Cardiac septum (tissue), 1 donor: ENCODE results near the gene MAEA. TPM values are rescaled to one million over a fixed set of nuclear protein-coding genes. Genes with fewer than 3 reads are reported as not detected.

Experiments used
- DNase-seq: peaks from one replicate; pipeline ENCODE4 v3.0.0-alpha.2; 2020; ENCODE audit warnings: low spot score
- intact Hi-C: fragments of 100-400 bp; cut with DNase I; formaldehyde crosslinking; loops from one replicate; pipeline ENCODE4 v1.14.0; 2022
- total RNA-seq: library from RNA; stranded (reverse); fragmentation: NEBNext Ultra II Directional; extraction: Animal tissue kit (Norgen Biotek cat#: 25700); gene quantifications from one replicate; pipeline ENCODE4 v1.2.1, GENCODE V29; 2021
- donor health status: DM: no; HTN: no; CAD: no.

The MAEA gene
- total RNA-seq, 1 donor from 2014 or later: 55.2 TPM

- intact Hi-C loops: no loop called here
- no peak for DNase-seq
Observed at GRCh38 chr4:1340181-1340747, 50.6 kb downstream of the MAEA start.

GRCh38 chr4:1340861-1341260 is 51.2 kb downstream of the MAEA start:
- no peak for DNase-seq
- intact Hi-C loops: no loop called here

- intact Hi-C loops: no loop called here
- DNase-seq: no peak
Observed at GRCh38 chr4:1342003-1342402, 52.3 kb downstream of the MAEA start.

- intact Hi-C loops: loop anchor here (5.0 kb wide), 2 partner anchors 337 to 368 kb away; partner anchors contain the start of gene SLBP
- DNase-seq: no peak
Observed at GRCh38 chr4:1344696-1345095, 55.0 kb downstream of the MAEA start.

GRCh38 chr4:1345903-1346780 is 56.5 kb downstream of the MAEA start:
- intact Hi-C loops: loop anchor here (2.0 to 5.0 kb wide), 3 partner anchors 55 to 366 kb away; partner anchors contain the start of gene SLBP
- DNase-seq: no peak

- DNase-seq: peak; percentile 100
- intact Hi-C loops: loop anchor here (1.0 to 5.0 kb wide), 4 partner anchors 56 to 365 kb away; partner anchors contain the start of genes CTBP1 and SLBP
Observed at GRCh38 chr4:1346781-1347409, 57.2 kb downstream of the MAEA start, which contains the start of gene UVSSA. Gene UVSSA (plus strand): TSS chr4:1347208. CDS start chr4:1348092, 884 bp downstream.

- intact Hi-C loops: loop anchor here (1.0 to 5.0 kb wide), 4 partner anchors 57 to 365 kb away; partner anchors contain the start of genes CTBP1 and SLBP
Observed at GRCh38 chr4:1347410-1347864, 57.7 kb downstream of the MAEA start.

GRCh38 chr4:1348014-1348513 is 58.4 kb downstream of the MAEA start:
- DNase-seq: no peak
- intact Hi-C loops: loop anchor here (5.0 kb wide), 2 partner anchors 341 to 364 kb away; partner anchors contain the start of gene SLBP

More at GRCh38 chr4:1347410-1347864, 57.7 kb downstream of the MAEA start:
- peak; percentile 83 for DNase-seq

- intact Hi-C loops: loop anchor here (5.0 kb wide), 2 partner anchors 341 to 364 kb away; partner anchors contain the start of gene SLBP
- no peak for DNase-seq
Observed at GRCh38 chr4:1348746-1349145, 59.1 kb downstream of the MAEA start.

- intact Hi-C loops: loop anchor here (5.0 kb wide), 4 partner anchors 182 to 378 kb away; partner anchors contain the start of gene SLBP
- DNase-seq: no peak
Observed at GRCh38 chr4:1349359-1350168, 59.9 kb downstream of the MAEA start.

- intact Hi-C loops: loop anchor here (5.0 kb wide), 2 partner anchors 183 to 377 kb away; no protein-coding TSS in a partner anchor
- no peak for DNase-seq
Observed at GRCh38 chr4:1350169-1350520, 60.5 kb downstream of the MAEA start.

- DNase-seq: peak; percentile 94
- intact Hi-C loops: loop anchor here (2.0 to 5.0 kb wide), 3 partner anchors 185 to 375 kb away; no protein-coding TSS in a partner anchor
Observed at GRCh38 chr4:1351854-1352566, 62.3 kb downstream of the MAEA start.

GRCh38 chr4:1352567-1352900 is 62.8 kb downstream of the MAEA start:
- intact Hi-C loops: loop anchor here (2.0 to 5.0 kb wide), 3 partner anchors 185 to 375 kb away; no protein-coding TSS in a partner anchor
- no peak for DNase-seq

GRCh38 chr4:1353186-1354055 is 63.7 kb downstream of the MAEA start:
- no peak for DNase-seq
- intact Hi-C loops: loop anchor here (2.0 to 5.0 kb wide), 3 partner anchors 186 to 374 kb away; no protein-coding TSS in a partner anchor

GRCh38 chr4:1354136-1354982 is 64.7 kb downstream of the MAEA start:
- no peak for DNase-seq
- intact Hi-C loops: loop anchor here (5.0 kb wide), 2 partner anchors 187 to 373 kb away; no protein-coding TSS in a partner anchor

- intact Hi-C loops: loop anchor here (5.0 kb wide), 3 partner anchors 157 to 372 kb away; no protein-coding TSS in a partner anchor
- DNase-seq: no peak
Observed at GRCh38 chr4:1354983-1355275, 65.2 kb downstream of the MAEA start.
